ENCODE measurements around the gene TAGAP.

DNA sequence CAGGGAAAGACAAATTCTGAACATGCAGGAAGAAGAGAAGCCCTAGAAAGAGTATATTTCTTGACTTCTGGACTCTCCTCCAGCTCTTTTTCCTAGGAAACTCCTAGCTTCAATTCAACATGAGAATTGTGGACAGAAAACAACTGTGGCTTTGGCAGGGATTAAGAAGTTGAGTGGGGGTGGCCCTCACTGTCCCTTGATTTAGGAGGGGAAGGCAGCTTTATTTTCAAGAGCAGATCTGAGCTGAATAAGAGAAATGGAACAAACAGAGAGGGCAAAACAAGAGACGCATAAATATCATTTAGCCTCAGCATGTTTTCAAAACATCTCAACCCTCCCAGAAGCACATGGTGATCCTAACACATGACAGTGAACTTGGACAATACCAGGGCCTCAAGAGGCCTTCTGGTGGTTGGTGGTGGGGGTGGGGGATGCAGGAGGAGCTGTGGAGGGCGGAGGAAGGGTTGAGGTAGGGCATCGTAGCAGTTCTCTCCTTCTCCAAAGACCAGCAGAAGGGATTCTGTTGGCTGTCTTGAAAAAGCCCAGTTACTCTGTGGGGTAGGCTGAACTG is 21.1 kb upstream of the TAGAP start:
- TF ChIP-seq ZFP3 (CRISPR knock-in tag; IDR thresholded peaks at IDR 0.05) (no peak), RARB (CRISPR knock-in tag; IDR thresholded peaks at IDR 0.05) (no peak), OSR1 (CRISPR knock-in tag; IDR thresholded peaks at IDR 0.05) (no peak)
- TF ChIP-seq, protein P1, sequence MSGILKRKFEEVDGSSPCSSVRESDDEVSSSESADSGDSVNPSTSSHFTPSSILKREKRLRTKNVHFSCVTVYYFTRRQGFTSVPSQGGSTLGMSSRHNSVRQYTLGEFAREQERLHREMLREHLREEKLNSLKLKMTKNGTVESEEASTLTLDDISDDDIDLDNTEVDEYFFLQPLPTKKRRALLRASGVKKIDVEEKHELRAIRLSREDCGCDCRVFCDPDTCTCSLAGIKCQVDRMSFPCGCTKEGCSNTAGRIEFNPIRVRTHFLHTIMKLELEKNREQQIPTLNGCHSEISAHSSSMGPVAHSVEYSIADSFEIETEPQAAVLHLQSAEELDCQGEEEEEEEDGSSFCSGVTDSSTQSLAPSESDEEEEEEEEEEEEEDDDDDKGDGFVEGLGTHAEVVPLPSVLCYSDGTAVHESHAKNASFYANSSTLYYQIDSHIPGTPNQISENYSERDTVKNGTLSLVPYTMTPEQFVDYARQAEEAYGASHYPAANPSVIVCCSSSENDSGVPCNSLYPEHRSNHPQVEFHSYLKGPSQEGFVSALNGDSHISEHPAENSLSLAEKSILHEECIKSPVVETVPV (CRISPR knock-in tag; IDR thresholded peaks at IDR 0.05) = no peak
- TF ChIP-seq, protein P2, sequence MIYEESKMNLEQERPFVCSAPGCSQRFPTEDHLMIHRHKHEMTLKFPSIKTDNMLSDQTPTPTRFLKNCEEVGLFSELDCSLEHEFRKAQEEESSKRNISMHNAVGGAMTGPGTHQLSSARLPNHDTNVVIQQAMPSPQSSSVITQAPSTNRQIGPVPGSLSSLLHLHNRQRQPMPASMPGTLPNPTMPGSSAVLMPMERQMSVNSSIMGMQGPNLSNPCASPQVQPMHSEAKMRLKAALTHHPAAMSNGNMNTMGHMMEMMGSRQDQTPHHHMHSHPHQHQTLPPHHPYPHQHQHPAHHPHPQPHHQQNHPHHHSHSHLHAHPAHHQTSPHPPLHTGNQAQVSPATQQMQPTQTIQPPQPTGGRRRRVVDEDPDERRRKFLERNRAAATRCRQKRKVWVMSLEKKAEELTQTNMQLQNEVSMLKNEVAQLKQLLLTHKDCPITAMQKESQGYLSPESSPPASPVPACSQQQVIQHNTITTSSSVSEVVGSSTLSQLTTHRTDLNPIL (CRISPR knock-in tag; IDR thresholded peaks at IDR 0.05; ENCODE audit: low read depth) = no peak

All from SK-N-SH treated with all-trans-retinoic acid at 6 μM for 48 hours (cell line).